Measurements from ENCODE around the gene ELAVL4. TPM values are rescaled to one million over a fixed set of nuclear protein-coding genes. Genes with fewer than 3 reads are reported as not detected.
A peak's percentile ranks its signal among the peaks of the same experiment; 100 is the strongest.

Gene ELAVL4
- total RNA-seq (ENCODE audit: unreplicated experiment) = 477 TPM
- long read RNA-seq, transcript ELAVL4-201 (7 exons, 1,442 nt) = minor isoform, 9 of 361 reads
- long read RNA-seq, transcript ELAVL4-202 (7 exons, 2,467 nt) = minor isoform, 30 of 361 reads
- long read RNA-seq, transcript ELAVL4-205 (7 exons, 3,966 nt) = major isoform, 157 of 361 reads
- long read RNA-seq, transcript ELAVL4-204 (7 exons, 1,591 nt) = minor isoform, 9 of 361 reads
- long read RNA-seq, partial matches to known transcripts = 16 of 361 reads
- long read RNA-seq, other reads (novel, unspliced or antisense) = 132 of 361 reads

- Mint-ChIP-seq H3K27me3 (ENCODE audit: unreplicated experiment) (peaks cover 45% of the 10 kb centered on the region), H3K4me3 (ENCODE audit: unreplicated experiment) (peak within 1 kb of the TSS; percentile 100), H3K4me1 (ENCODE audit: low read depth, unreplicated experiment) (peaks cover 39% of the 10 kb centered on the region), H3K27ac (ENCODE audit: unreplicated experiment) (peak within 1 kb of the TSS; percentile 100), H3K36me3 (ENCODE audit: unreplicated experiment) (no peaks in the 10 kb centered on the region), H3K9me3 (ENCODE audit: unreplicated experiment) (peaks cover 70% of the 10 kb centered on the region)
- DNase-seq = peak; percentile 80
- no peak for TF ChIP-seq CTCF (IDR thresholded peaks at IDR 0.05; ENCODE audit: partially characterized antibody, unreplicated experiment)
Observed at GRCh38 chr1:50108497-50109059, at the start of gene ELAVL4. TSS of gene ELAVL4 (plus strand) at chr1:50108920. CDS start at chr1:50109190, 270 bp downstream.

GRCh38 chr1:50060279-50060678 lies 48.4 kb upstream of the ELAVL4 start:
- H3K4me1 Mint-ChIP-seq (ENCODE audit: low read depth, unreplicated experiment) = no peaks in the 10 kb centered on the region
- no peak for DNase-seq
- peaks cover 2% of the 10 kb centered on the region for H3K9me3 Mint-ChIP-seq (ENCODE audit: unreplicated experiment)
- H3K4me3 Mint-ChIP-seq (ENCODE audit: unreplicated experiment) = no peak overlapping the region
- no peaks in the 10 kb centered on the region for H3K36me3 Mint-ChIP-seq (ENCODE audit: unreplicated experiment)
- TF ChIP-seq CTCF (IDR thresholded peaks at IDR 0.05; ENCODE audit: partially characterized antibody, unreplicated experiment) = no peak
- H3K27me3 Mint-ChIP-seq (ENCODE audit: unreplicated experiment) = peaks cover 4% of the 10 kb centered on the region
- no peak overlapping the region for H3K27ac Mint-ChIP-seq (ENCODE audit: unreplicated experiment)

- H3K4me1 Mint-ChIP-seq (ENCODE audit: low read depth, unreplicated experiment) = peaks cover 2% of the 10 kb centered on the region
Observed at GRCh38 chr1:50066806-50067205, 41.9 kb upstream of the ELAVL4 start.

GRCh38 chr1:50074931-50075330 lies 33.8 kb upstream of the ELAVL4 start:
- no peak overlapping the region for H3K27ac Mint-ChIP-seq (ENCODE audit: unreplicated experiment)
- peaks cover 3% of the 10 kb centered on the region for H3K27me3 Mint-ChIP-seq (ENCODE audit: unreplicated experiment)
- no peaks in the 10 kb centered on the region for H3K36me3 Mint-ChIP-seq (ENCODE audit: unreplicated experiment)
- no peak for DNase-seq
- no peak for TF ChIP-seq CTCF (IDR thresholded peaks at IDR 0.05; ENCODE audit: partially characterized antibody, unreplicated experiment)
- no peaks in the 10 kb centered on the region for H3K4me1 Mint-ChIP-seq (ENCODE audit: low read depth, unreplicated experiment)
- peaks cover 3% of the 10 kb centered on the region for H3K9me3 Mint-ChIP-seq (ENCODE audit: unreplicated experiment)
- no peak overlapping the region for H3K4me3 Mint-ChIP-seq (ENCODE audit: unreplicated experiment)

More at GRCh38 chr1:50066806-50067205, 41.9 kb upstream of the ELAVL4 start:
- no peak for DNase-seq
- TF ChIP-seq CTCF (IDR thresholded peaks at IDR 0.05; ENCODE audit: partially characterized antibody, unreplicated experiment) = no peak
- peaks cover under 1% of the 10 kb centered on the region for H3K9me3 Mint-ChIP-seq (ENCODE audit: unreplicated experiment)
- H3K27me3 Mint-ChIP-seq (ENCODE audit: unreplicated experiment) = peaks cover 4% of the 10 kb centered on the region
- H3K36me3 Mint-ChIP-seq (ENCODE audit: unreplicated experiment) = no peaks in the 10 kb centered on the region
- no peak overlapping the region for H3K4me3 Mint-ChIP-seq (ENCODE audit: unreplicated experiment)
- no peak overlapping the region for H3K27ac Mint-ChIP-seq (ENCODE audit: unreplicated experiment)

DNA sequence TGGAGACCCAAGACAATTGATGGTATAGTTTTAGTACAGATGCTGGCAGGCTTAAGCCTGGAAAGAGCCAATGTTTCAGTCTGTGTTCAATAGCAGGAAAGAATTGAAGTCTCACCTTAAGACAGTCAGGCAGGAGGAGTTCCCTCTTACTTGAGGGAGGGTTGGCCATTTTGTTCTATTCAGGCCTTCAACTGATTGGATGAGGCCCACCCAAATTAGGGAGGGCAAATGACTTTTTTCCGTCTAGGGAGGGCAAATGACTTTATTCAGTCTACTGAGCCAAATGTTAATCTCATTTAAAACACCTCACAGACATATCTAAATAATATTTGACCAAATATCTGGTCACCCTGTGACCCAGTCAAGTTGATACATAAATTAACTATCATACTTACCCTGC lies 31.4 kb upstream of the ELAVL4 start:
- no peaks in the 10 kb centered on the region for H3K36me3 Mint-ChIP-seq (ENCODE audit: unreplicated experiment)
- peaks cover 3% of the 10 kb centered on the region for H3K9me3 Mint-ChIP-seq (ENCODE audit: unreplicated experiment)
- H3K4me3 Mint-ChIP-seq (ENCODE audit: unreplicated experiment) = no peak overlapping the region
- peaks cover 3% of the 10 kb centered on the region for H3K4me1 Mint-ChIP-seq (ENCODE audit: low read depth, unreplicated experiment)
- H3K27ac Mint-ChIP-seq (ENCODE audit: unreplicated experiment) = no peak overlapping the region
- no peak for DNase-seq
- peaks cover 3% of the 10 kb centered on the region for H3K27me3 Mint-ChIP-seq (ENCODE audit: unreplicated experiment)
- TF ChIP-seq CTCF (IDR thresholded peaks at IDR 0.05; ENCODE audit: partially characterized antibody, unreplicated experiment) = no peak
